ENCODE data around the gene ATP6V0A1. TPM values are rescaled to one million over a fixed set of nuclear protein-coding genes. Genes with fewer than 3 reads are reported as not detected.

The ATP6V0A1 gene
- total RNA-seq (15.4 TPM), polyA plus RNA-seq (47.7 TPM)
- long read RNA-seq, donor 1: 0 reads
- long read RNA-seq, donor 2: 0 reads
- long read RNA-seq, donor 3, full-length matches to known transcripts: 20 of 20 reads
- long read RNA-seq, donor 3, partial matches to known transcripts: 0 of 20 reads
- long read RNA-seq, donor 3, other reads (novel, unspliced or antisense): 0 of 20 reads
- long read RNA-seq, donor 4, full-length matches to known transcripts: 12 of 12 reads
- long read RNA-seq, donor 4, partial matches to known transcripts: 0 of 12 reads
- long read RNA-seq, donor 4, other reads (novel, unspliced or antisense): 0 of 12 reads
- long read RNA-seq, donor 5, full-length matches to known transcripts: 24 of 24 reads
- long read RNA-seq, donor 5, partial matches to known transcripts: 0 of 24 reads
- long read RNA-seq, donor 5, other reads (novel, unspliced or antisense): 0 of 24 reads
- long read RNA-seq, donor 6, full-length matches to known transcripts: 11 of 11 reads
- long read RNA-seq, donor 6, partial matches to known transcripts: 0 of 11 reads
- long read RNA-seq, donor 6, other reads (novel, unspliced or antisense): 0 of 11 reads
- long read RNA-seq, donor 7, full-length matches to known transcripts: 12 of 12 reads
- long read RNA-seq, donor 7, partial matches to known transcripts: 0 of 12 reads
- long read RNA-seq, donor 7, other reads (novel, unspliced or antisense): 0 of 12 reads
- long read RNA-seq, donor 8, full-length matches to known transcripts: 11 of 11 reads
- long read RNA-seq, donor 8, partial matches to known transcripts: 0 of 11 reads
- long read RNA-seq, donor 8, other reads (novel, unspliced or antisense): 0 of 11 reads
- long read RNA-seq, donor 9, full-length matches to known transcripts: 9 of 9 reads
- long read RNA-seq, donor 9, partial matches to known transcripts: 0 of 9 reads
- long read RNA-seq, donor 9, other reads (novel, unspliced or antisense): 0 of 9 reads
- long read RNA-seq, donor 10, full-length matches to known transcripts: 14 of 14 reads
- long read RNA-seq, donor 10, partial matches to known transcripts: 0 of 14 reads
- long read RNA-seq, donor 10, other reads (novel, unspliced or antisense): 0 of 14 reads

GRCh38 chr17:42458497-42459255, at the start of gene ATP6V0A1:
Gene ATP6V0A1 (plus strand): TSS chr17:42458878. CDS start chr17:42460895, 2,017 bp downstream.
- no peaks in the 10 kb centered on the region for H3K9me3 ChIP-seq (ENCODE audit: control insufficient read depth in 2 of 2, insufficient read depth in 1 of 2, low read length in 1 of 2)
- H3K36me3 ChIP-seq (ENCODE audit: control insufficient read depth in 2 of 2, insufficient read depth in 2 of 2, low read length in 1 of 2): peaks cover 0 to 20% of the 10 kb centered on the region in 2 donors
- H3K27ac ChIP-seq (ENCODE audit: low read depth in 1 of 2, low read length in 1 of 2): peak within 1 kb of the TSS; percentile 94 to 95
- peaks cover 34 to 48% of the 10 kb centered on the region in 2 donors for H3K4me1 ChIP-seq (ENCODE audit: control insufficient read depth in 2 of 2, insufficient read depth in 2 of 2, low read length in 2 of 2)
- no peaks in the 10 kb centered on the region for H3K27me3 ChIP-seq (ENCODE audit: control insufficient read depth in 2 of 2, insufficient read depth in 1 of 2, low read length in 1 of 2)
- WGBS: 1% methylated on average over 45 of the region's 45 CpGs
- DNase-seq (ENCODE audit: low read depth in 6 of 9, low spot score in 9 of 9): peak in 8 of 9 donors; percentile 72 to 95 (median 84)
- H3K4me3 ChIP-seq (ENCODE audit: low read length in 2 of 2): peak within 1 kb of the TSS; percentile 75 to 77

- no peaks in the 10 kb centered on the region for H3K9me3 ChIP-seq (ENCODE audit: control insufficient read depth in 2 of 2, insufficient read depth in 1 of 2, low read length in 1 of 2)
- peak overlapping the region; percentile 32 to 42 for H3K27ac ChIP-seq (ENCODE audit: low read depth in 1 of 2, low read length in 1 of 2)
- H3K36me3 ChIP-seq (ENCODE audit: control insufficient read depth in 2 of 2, insufficient read depth in 2 of 2, low read length in 1 of 2): no peaks in the 10 kb centered on the region
- H3K4me3 ChIP-seq (ENCODE audit: low read length in 2 of 2): no peak overlapping the region
- peaks cover 14 to 48% of the 10 kb centered on the region in 2 donors for H3K4me1 ChIP-seq (ENCODE audit: control insufficient read depth in 2 of 2, insufficient read depth in 2 of 2, low read length in 2 of 2)
- 58% methylated on average over 5 of the region's 5 CpGs for WGBS
- no peak for DNase-seq (ENCODE audit: low read depth in 6 of 9, low spot score in 9 of 9)
- no peaks in the 10 kb centered on the region for H3K27me3 ChIP-seq (ENCODE audit: control insufficient read depth in 2 of 2, insufficient read depth in 1 of 2, low read length in 1 of 2)
Observed at GRCh38 chr17:42409523-42410318, 49.0 kb upstream of the ATP6V0A1 start.

GRCh38 chr17:42410319-42410685, 48.4 kb upstream of the ATP6V0A1 start:
- H3K9me3 ChIP-seq (ENCODE audit: control insufficient read depth in 2 of 2, insufficient read depth in 1 of 2, low read length in 1 of 2): no peaks in the 10 kb centered on the region
- no peaks in the 10 kb centered on the region for H3K27me3 ChIP-seq (ENCODE audit: control insufficient read depth in 2 of 2, insufficient read depth in 1 of 2, low read length in 1 of 2)
- peak overlapping the region in 1 of 2 donors; percentile 32 for H3K27ac ChIP-seq (ENCODE audit: low read depth in 1 of 2, low read length in 1 of 2)
- H3K36me3 ChIP-seq (ENCODE audit: control insufficient read depth in 2 of 2, insufficient read depth in 2 of 2, low read length in 1 of 2): no peaks in the 10 kb centered on the region
- peaks cover 16 to 54% of the 10 kb centered on the region in 2 donors for H3K4me1 ChIP-seq (ENCODE audit: control insufficient read depth in 2 of 2, insufficient read depth in 2 of 2, low read length in 2 of 2)
- no peak for DNase-seq (ENCODE audit: low read depth in 6 of 9, low spot score in 9 of 9)
- WGBS: 97% methylated on average over 5 of the region's 5 CpGs
- H3K4me3 ChIP-seq (ENCODE audit: low read length in 2 of 2): no peak overlapping the region

GRCh38 chr17:42411361-42411760, 47.3 kb upstream of the ATP6V0A1 start:
- no peak overlapping the region for H3K4me3 ChIP-seq (ENCODE audit: low read length in 2 of 2)
- no peaks in the 10 kb centered on the region for H3K27me3 ChIP-seq (ENCODE audit: control insufficient read depth in 2 of 2, insufficient read depth in 1 of 2, low read length in 1 of 2)
- WGBS: 93% methylated on average over 4 of the region's 4 CpGs
- no peak overlapping the region for H3K27ac ChIP-seq (ENCODE audit: low read depth in 1 of 2, low read length in 1 of 2)
- DNase-seq (ENCODE audit: low read depth in 6 of 9, low spot score in 9 of 9): no peak
- H3K36me3 ChIP-seq (ENCODE audit: control insufficient read depth in 2 of 2, insufficient read depth in 2 of 2, low read length in 1 of 2): no peaks in the 10 kb centered on the region
- peaks cover 18 to 57% of the 10 kb centered on the region in 2 donors for H3K4me1 ChIP-seq (ENCODE audit: control insufficient read depth in 2 of 2, insufficient read depth in 2 of 2, low read length in 2 of 2)
- no peaks in the 10 kb centered on the region for H3K9me3 ChIP-seq (ENCODE audit: control insufficient read depth in 2 of 2, insufficient read depth in 1 of 2, low read length in 1 of 2)

- Histone ChIP-seq H3K4me1 (ENCODE audit: control insufficient read depth in 2 of 2, insufficient read depth in 2 of 2, low read length in 2 of 2) (peaks cover 11 to 55% of the 10 kb centered on the region in 2 donors), H3K9me3 (ENCODE audit: control insufficient read depth in 2 of 2, insufficient read depth in 1 of 2, low read length in 1 of 2) (no peaks in the 10 kb centered on the region), H3K27me3 (ENCODE audit: control insufficient read depth in 2 of 2, insufficient read depth in 1 of 2, low read length in 1 of 2) (no peaks in the 10 kb centered on the region), H3K36me3 (ENCODE audit: control insufficient read depth in 2 of 2, insufficient read depth in 2 of 2, low read length in 1 of 2) (no peaks in the 10 kb centered on the region), H3K27ac (ENCODE audit: low read depth in 1 of 2, low read length in 1 of 2) (no peak overlapping the region), H3K4me3 (ENCODE audit: low read length in 2 of 2) (no peak overlapping the region)
- 96% methylated on average over 11 of the region's 11 CpGs for WGBS
- DNase-seq (ENCODE audit: low read depth in 6 of 9, low spot score in 9 of 9): no peak
Observed at GRCh38 chr17:42411905-42412679, 46.6 kb upstream of the ATP6V0A1 start.

- Histone ChIP-seq H3K27ac (ENCODE audit: low read depth in 1 of 2, low read length in 1 of 2) (no peak overlapping the region), H3K36me3 (ENCODE audit: control insufficient read depth in 2 of 2, insufficient read depth in 2 of 2, low read length in 1 of 2) (no peaks in the 10 kb centered on the region), H3K4me1 (ENCODE audit: control insufficient read depth in 2 of 2, insufficient read depth in 2 of 2, low read length in 2 of 2) (peaks cover 11 to 43% of the 10 kb centered on the region in 2 donors), H3K4me3 (ENCODE audit: low read length in 2 of 2) (no peak overlapping the region), H3K9me3 (ENCODE audit: control insufficient read depth in 2 of 2, insufficient read depth in 1 of 2, low read length in 1 of 2) (no peaks in the 10 kb centered on the region), H3K27me3 (ENCODE audit: control insufficient read depth in 2 of 2, insufficient read depth in 1 of 2, low read length in 1 of 2) (no peaks in the 10 kb centered on the region)
- no peak for DNase-seq (ENCODE audit: low read depth in 6 of 9, low spot score in 9 of 9)
- 93% methylated on average over 3 of the region's 3 CpGs for WGBS
Observed at GRCh38 chr17:42413464-42414040, 45.1 kb upstream of the ATP6V0A1 start.

GRCh38 chr17:42414704-42415409, 43.8 kb upstream of the ATP6V0A1 start:
- peak overlapping the region; percentile 94 to 97 for H3K27ac ChIP-seq (ENCODE audit: low read depth in 1 of 2, low read length in 1 of 2)
- peaks cover 11 to 43% of the 10 kb centered on the region in 2 donors for H3K4me1 ChIP-seq (ENCODE audit: control insufficient read depth in 2 of 2, insufficient read depth in 2 of 2, low read length in 2 of 2)
- H3K27me3 ChIP-seq (ENCODE audit: control insufficient read depth in 2 of 2, insufficient read depth in 1 of 2, low read length in 1 of 2): peaks cover 0 to under 1% of the 10 kb centered on the region in 2 donors
- no peaks in the 10 kb centered on the region for H3K36me3 ChIP-seq (ENCODE audit: control insufficient read depth in 2 of 2, insufficient read depth in 2 of 2, low read length in 1 of 2)
- H3K4me3 ChIP-seq (ENCODE audit: low read length in 2 of 2): peak overlapping the region; percentile 21 to 53
- 4% methylated on average over 7 of the region's 7 CpGs for WGBS
- peak; percentile 70 to 95 (median 78) for DNase-seq (ENCODE audit: low read depth in 6 of 9, low spot score in 9 of 9)
- H3K9me3 ChIP-seq (ENCODE audit: control insufficient read depth in 2 of 2, insufficient read depth in 1 of 2, low read length in 1 of 2): no peaks in the 10 kb centered on the region
